HG02678 (cell line): ENCODE results near the gene KIRREL3.

Source experiments
- ATAC-seq: cut with Tn5 transposase; IDR thresholded peaks from one replicate; pipeline ENCODE4 v1.9.1; 2021; ENCODE audit warnings: mild to moderate bottlenecking, moderate library complexity; ENCODE audit not compliant: unreplicated experiment

The KIRREL3 gene

DNA sequence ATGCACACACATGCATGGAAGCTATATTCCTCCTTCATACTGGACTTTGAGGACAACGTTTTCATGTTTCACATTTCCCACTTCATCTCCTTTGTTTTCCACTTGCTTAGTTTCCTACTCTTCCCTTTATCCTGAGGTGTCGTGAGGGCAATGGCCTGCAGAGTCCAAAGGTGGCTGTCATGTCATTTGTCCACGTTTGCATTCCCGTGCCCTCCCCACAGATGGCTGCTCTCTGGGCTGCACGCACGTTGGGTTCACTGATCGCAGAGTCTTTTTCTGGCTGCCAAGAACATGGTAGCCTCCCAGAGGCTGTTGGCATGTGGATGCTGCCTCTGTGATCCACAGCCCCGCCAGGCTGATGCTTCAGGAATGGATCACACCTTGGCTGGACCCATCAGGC lies 389.1 kb downstream of the KIRREL3 start:
- ATAC-seq = no peak

DNA sequence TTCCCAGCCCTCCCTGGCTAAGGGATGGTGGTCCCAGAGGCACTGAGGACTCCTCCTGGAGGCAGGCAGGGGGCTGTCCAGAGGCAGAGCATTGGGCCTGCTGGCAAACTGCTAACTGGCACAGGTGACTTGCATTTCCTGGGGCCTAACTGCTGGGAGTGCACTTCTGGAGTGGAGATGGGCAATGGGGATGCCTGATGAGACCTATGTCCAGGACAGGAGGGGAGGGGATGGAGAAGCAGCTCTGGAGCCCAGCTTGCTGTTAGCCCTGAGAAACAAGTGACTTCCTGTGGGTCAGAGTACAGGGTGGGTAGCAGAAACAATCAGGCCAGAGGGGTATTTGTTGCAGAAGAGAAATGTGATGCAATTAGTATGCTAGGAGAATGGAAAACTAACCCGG lies 391.9 kb downstream of the KIRREL3 start:
- no peak for ATAC-seq

DNA sequence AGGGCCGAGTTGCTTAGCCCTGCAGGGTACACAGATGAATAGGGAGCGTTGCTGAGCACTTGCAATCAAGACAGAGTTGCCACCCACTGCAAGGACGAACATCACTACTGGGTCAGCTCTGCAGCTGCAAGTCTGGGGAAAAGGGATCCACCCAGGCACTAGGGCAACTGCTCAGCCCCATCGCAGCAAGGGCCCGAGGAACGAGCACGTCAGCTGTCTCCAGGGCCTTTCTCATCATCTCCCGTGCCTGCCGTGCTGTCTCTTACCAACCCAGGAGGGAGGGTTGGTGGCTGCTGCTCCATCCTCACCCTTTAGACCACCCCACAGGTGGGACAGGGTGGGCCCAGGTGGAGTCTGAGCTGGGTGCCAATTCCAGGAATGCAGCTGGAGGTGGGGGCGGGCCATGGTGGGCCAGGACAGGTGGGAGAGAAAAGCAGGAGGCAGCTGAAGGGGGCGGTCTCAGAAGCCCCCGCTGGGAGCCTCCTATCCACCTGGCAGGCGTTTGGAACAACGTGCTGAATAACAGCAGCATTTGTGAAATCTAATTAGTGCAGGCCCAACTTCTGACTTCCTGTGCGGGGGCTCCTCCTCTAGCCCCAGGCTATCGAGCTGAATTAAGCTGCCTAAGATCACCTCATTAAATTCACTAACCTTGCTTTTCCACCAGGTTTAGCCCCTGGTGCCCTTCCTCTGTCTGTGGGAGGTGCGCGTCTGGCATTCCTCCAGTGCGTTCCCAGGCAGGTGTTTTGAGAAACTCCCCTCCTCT lies 392.6 kb downstream of the KIRREL3 start:
- ATAC-seq = no peak

GRCh38 chr11:126607374-126607773 lies 393.2 kb downstream of the KIRREL3 start:
- peak; percentile 57 for ATAC-seq

DNA sequence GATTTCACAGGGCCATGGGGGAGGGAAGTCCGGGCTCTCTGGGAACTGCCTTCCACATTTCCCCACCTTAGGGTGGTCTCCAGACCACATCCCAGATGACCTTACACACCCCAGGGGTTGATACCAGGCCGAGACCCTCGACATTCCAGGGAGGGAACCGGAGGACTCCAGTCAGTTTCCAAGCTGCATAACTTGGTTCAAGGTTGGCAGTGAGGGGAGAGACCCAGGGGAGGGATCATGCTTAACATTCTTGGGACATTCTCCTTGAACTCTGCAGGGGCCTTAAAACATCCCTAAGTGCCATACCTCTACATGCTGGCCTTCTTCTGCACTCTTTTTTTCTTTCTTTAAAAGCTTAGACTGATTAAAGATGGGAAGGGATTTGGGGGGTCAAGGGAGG lies 394.1 kb downstream of the KIRREL3 start:
- no peak for ATAC-seq

DNA sequence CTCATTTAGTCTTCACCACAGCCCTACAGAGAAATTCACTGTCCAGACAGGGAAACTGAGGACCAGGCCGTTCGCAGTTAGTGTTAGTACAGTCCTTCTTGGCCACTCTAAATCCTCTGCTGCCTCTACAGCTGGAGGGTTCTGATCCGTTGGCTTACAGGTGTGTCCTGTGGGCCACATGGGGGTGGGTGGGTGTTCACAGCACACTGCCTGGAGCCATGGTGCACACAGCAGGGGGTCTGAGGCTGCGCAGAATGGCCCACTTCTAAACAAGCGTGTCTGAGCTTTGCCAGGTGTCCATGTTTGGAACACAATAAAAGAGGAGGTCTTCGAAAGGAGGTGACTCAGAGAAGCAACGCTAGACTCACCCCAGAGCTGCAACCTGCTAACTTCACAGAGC lies 396.1 kb downstream of the KIRREL3 start:
- ATAC-seq = no peak

- ATAC-seq = no peak
Measured at GRCh38 chr11:126603486-126603885, 397.1 kb downstream of the KIRREL3 start.

DNA sequence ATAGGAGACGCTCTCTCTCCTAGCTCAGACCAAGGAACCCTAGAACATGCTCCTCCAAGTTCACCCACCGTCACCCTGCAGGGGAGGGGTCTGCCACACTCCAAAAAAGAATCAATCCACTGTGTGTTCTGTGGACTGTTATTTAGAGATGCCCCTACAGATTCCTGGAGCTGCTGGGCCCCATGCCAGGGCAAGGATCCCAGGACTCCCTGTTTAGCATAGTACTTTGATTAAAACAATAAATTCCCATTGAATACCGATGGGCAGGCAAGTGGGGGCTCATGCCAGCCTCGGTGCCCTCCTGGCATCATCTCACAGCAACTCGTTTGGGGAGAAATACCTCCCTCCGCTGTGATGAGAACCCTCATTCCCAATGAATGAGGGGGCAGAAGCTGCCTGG lies 397.6 kb downstream of the KIRREL3 start:
- no peak for ATAC-seq

DNA sequence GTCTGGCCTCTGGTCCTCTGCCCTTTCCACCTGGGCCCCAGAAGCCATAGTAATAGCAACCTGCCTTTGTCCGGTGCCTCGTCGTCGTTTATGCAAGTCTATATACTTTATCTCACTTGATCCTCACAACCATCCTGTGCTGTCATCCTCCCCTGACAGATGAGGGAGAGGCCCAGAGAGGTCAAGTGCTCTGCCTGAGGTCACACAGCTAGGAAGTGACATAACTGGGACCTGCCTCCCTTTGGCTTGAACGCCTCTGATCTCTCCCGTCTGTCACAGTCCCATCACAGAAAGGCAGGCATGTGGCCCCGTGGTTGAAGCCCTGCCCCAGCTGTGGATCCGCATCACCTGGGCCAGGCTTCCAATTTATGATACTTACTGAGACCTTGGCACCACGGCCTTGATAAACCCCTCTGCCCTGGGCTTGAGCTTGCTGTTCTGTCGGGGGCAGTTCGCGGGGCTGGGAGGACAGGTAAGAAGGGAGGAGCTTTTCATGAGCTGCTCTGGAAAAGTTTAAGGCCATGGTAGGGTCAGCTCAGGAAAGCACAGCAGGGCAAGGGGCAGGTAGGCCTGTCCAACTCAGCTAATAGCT lies 398.1 kb downstream of the KIRREL3 start:
- no peak for ATAC-seq

GRCh38 chr11:126601550-126602215 lies 398.9 kb downstream of the KIRREL3 start:
- ATAC-seq = no peak

- no peak for ATAC-seq
Measured at GRCh38 chr11:126601136-126601535, 399.4 kb downstream of the KIRREL3 start.

- no peak for ATAC-seq
Measured at GRCh38 chr11:126599217-126599897, 401.2 kb downstream of the KIRREL3 start.

GRCh38 chr11:126598344-126599216 lies 402.0 kb downstream of the KIRREL3 start:
- ATAC-seq = no peak

- ATAC-seq = no peak
Measured at GRCh38 chr11:126597041-126597440, 403.5 kb downstream of the KIRREL3 start.

DNA sequence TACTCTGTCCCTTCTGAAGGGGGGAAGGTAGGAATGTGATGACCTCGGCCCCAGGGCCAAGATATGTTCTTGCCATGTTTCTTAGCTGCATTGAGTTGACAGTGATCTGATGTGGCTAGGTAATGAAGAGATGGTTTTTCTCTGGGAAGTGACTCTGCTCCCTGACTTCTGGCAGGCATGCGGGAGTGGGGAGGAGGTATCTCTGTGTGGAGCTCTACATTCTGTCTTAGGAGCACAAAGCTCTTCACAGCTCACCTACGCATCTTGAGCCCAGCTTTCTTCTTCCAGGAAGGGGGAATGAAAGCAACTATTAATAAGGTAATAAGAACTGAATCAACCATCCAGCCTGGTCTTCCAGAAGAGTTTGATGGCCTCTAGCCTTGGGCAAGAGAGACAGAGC lies 404.1 kb downstream of the KIRREL3 start:
- ATAC-seq = no peak

DNA sequence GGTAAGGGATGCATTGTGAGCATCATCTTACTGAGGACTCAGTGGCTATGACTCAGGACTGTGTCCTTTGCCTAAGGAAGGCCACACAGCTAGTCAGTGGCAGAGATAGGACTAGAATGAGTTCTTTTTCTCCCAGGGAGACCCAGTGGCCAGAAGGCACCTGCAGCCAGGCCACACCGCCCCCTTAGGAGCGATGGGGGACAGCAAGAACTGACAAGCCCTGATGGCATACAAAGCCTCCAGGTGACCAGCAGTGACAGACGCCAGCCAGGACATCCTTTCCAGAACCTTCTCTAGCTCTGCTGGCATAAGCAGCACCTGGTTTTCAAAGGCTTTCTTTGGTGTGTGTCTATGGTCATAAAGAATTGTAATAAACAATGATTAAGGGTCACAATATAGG lies 405.0 kb downstream of the KIRREL3 start:
- ATAC-seq = no peak

- no peak for ATAC-seq
Measured at GRCh38 chr11:126594921-126595367, 405.6 kb downstream of the KIRREL3 start.

GRCh38 chr11:126592496-126593410 lies 407.8 kb downstream of the KIRREL3 start:
- ATAC-seq = no peak

DNA sequence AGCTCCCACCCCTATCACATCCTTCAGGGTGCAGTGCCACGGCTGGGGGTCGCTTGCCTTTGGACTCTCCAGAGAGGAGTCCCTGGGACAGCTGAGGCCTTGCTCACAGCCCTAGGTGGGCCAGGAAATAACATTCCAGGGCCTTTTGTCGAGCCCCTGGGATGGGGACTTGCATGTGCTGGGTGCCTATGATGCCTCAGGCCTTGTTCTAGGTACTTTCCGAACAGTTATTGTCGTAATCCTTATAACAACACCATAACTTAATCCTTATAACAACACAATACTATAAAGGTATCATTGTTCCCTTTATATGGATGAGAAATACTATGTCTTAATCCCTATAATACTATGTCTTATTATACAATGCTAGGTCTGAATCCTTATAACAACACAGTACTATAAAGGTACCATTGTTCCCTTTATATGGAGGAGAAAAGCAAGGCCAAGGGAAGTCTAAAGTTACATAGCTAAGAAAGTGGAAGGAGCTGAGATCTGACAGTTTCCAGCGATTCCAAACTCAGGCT lies 408.5 kb downstream of the KIRREL3 start:
- no peak for ATAC-seq
